Ovary (tissue), 3 donors: ENCODE results near the gene PATJ.

ENCODE experiments used
- EP300 ChIP-seq: sonication (generic); formaldehyde crosslinking; IDR thresholded peaks from one replicate; pipeline ENCODE4 v1.6.1; 2017; ENCODE audit warnings: antibody characterized with exemption
- TF ChIP-seq, protein P1 (sequence below), 3 donors: fragments of 450-650 bp in 2 of 3; fragments of 200-600 bp in 1 of 3; IDR thresholded peaks; one replicate each; pipeline versions ENCODE4 v1.5.1 to v1.8.0; 2016 to 2022; ENCODE audit warnings: antibody characterized with exemption in 3 of 3, mild to moderate bottlenecking in 1 of 3
- donor health status: DM: no; HTN: no; CAD: no.

DNA sequence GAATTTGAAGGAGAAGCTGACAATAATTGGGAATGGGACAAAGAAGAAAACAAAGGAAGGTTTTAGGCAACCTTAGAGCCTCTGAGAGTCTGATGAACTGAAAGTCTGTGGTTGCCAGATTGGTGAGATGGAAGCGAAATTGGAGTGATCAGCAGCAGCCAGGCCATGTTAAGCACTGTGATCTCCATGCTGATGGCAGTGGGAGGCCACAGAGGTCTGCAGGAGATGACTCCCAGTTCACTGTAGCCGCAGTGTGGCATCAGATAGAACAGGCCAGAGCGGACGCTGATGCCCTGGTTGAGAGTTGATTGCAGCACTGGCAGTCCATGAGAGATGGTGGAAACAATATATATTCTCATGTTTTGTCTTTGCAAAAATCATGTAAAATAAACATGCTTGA lies 314.9 kb downstream of the PATJ start:
- no peak for TF ChIP-seq EP300
- TF ChIP-seq, protein P1, sequence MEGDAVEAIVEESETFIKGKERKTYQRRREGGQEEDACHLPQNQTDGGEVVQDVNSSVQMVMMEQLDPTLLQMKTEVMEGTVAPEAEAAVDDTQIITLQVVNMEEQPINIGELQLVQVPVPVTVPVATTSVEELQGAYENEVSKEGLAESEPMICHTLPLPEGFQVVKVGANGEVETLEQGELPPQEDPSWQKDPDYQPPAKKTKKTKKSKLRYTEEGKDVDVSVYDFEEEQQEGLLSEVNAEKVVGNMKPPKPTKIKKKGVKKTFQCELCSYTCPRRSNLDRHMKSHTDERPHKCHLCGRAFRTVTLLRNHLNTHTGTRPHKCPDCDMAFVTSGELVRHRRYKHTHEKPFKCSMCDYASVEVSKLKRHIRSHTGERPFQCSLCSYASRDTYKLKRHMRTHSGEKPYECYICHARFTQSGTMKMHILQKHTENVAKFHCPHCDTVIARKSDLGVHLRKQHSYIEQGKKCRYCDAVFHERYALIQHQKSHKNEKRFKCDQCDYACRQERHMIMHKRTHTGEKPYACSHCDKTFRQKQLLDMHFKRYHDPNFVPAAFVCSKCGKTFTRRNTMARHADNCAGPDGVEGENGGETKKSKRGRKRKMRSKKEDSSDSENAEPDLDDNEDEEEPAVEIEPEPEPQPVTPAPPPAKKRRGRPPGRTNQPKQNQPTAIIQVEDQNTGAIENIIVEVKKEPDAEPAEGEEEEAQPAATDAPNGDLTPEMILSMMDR (IDR thresholded peaks at IDR 0.05) = no peak
